ENCODE measurements around the gene CACNA1G.

CACNA1G gene

DNA sequence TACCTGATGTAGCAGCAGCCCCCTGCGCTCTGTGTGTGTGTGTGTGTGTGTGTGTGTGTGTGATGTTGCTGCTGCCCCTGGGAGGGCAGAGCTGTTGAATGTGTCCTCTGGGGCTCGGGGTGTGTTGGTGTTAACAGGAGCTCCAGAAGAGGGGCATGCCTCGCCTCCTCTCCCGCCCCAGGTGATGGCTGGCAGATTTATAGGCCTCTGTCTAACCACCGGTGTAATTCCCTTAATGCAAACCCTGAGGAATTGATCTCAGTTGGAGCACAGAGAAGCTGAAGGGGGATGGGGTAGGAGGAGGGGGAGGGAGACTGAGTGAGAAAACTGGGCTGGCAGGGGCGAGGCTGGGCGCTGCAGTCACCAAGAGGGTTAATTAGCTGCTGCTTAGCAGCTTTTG, 10.0 kb downstream of the CACNA1G start:
- H3K9ac ChIP-seq (ENCODE audit: low read length) = no peak overlapping the region
- H3K9me3 ChIP-seq (ENCODE audit: control insufficient read depth, insufficient read depth, low read depth, low read length) = no peaks in the 10 kb centered on the region
- no peaks in the 10 kb centered on the region for H3K36me3 ChIP-seq (ENCODE audit: control insufficient read depth, insufficient read depth, low read length)
- peaks cover 33% of the 10 kb centered on the region for H3K27me3 ChIP-seq (ENCODE audit: control insufficient read depth, insufficient read depth, low read length)
- no peak overlapping the region for H3K4me3 ChIP-seq (ENCODE audit: low read depth, low read length)
- peaks cover 15% of the 10 kb centered on the region; the same call in 1 of the 2 replicates for H3K4me1 ChIP-seq (ENCODE audit: control insufficient read depth, insufficient read depth, low read length)
- no peak overlapping the region for H3K27ac ChIP-seq (ENCODE audit: low read depth, low read length)

DNA sequence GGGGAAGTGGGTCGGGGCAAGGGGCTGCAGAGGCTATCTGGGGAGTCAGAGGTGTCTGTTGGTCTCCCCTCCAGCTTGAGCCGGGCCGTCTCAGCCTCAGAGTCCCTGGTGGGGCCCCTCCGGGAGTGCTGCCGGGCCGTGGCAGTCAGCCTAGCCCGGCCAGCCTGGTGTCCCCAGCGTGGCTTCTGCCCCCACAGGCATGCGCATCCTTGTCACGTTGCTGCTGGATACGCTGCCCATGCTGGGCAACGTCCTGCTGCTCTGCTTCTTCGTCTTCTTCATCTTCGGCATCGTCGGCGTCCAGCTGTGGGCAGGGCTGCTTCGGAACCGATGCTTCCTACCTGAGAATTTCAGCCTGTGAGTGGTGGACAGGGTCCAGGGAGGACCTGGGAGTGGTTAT, 11.2 kb downstream of the CACNA1G start:
- no peak overlapping the region for H3K4me3 ChIP-seq (ENCODE audit: low read depth, low read length)
- no peaks in the 10 kb centered on the region for H3K36me3 ChIP-seq (ENCODE audit: control insufficient read depth, insufficient read depth, low read length)
- H3K27me3 ChIP-seq (ENCODE audit: control insufficient read depth, insufficient read depth, low read length) = peaks cover 21% of the 10 kb centered on the region
- no peak overlapping the region for H3K27ac ChIP-seq (ENCODE audit: low read depth, low read length)
- H3K4me1 ChIP-seq (ENCODE audit: control insufficient read depth, insufficient read depth, low read length) = peaks cover 11% of the 10 kb centered on the region; the same call in 1 of the 2 replicates
- no peaks in the 10 kb centered on the region for H3K9me3 ChIP-seq (ENCODE audit: control insufficient read depth, insufficient read depth, low read depth, low read length)
- H3K9ac ChIP-seq (ENCODE audit: low read length) = no peak overlapping the region

GRCh38 chr17:50572541-50572940, 12.0 kb downstream of the CACNA1G start:
- Histone ChIP-seq H3K27ac (ENCODE audit: low read depth, low read length) (no peak overlapping the region), H3K27me3 (ENCODE audit: control insufficient read depth, insufficient read depth, low read length) (peaks cover 13% of the 10 kb centered on the region), H3K36me3 (ENCODE audit: control insufficient read depth, insufficient read depth, low read length) (no peaks in the 10 kb centered on the region), H3K9ac (ENCODE audit: low read length) (no peak overlapping the region), H3K4me3 (ENCODE audit: low read depth, low read length) (no peak overlapping the region), H3K9me3 (ENCODE audit: control insufficient read depth, insufficient read depth, low read depth, low read length) (no peaks in the 10 kb centered on the region), H3K4me1 (ENCODE audit: control insufficient read depth, insufficient read depth, low read length) (peaks cover 11% of the 10 kb centered on the region; the same call in 1 of the 2 replicates)

DNA sequence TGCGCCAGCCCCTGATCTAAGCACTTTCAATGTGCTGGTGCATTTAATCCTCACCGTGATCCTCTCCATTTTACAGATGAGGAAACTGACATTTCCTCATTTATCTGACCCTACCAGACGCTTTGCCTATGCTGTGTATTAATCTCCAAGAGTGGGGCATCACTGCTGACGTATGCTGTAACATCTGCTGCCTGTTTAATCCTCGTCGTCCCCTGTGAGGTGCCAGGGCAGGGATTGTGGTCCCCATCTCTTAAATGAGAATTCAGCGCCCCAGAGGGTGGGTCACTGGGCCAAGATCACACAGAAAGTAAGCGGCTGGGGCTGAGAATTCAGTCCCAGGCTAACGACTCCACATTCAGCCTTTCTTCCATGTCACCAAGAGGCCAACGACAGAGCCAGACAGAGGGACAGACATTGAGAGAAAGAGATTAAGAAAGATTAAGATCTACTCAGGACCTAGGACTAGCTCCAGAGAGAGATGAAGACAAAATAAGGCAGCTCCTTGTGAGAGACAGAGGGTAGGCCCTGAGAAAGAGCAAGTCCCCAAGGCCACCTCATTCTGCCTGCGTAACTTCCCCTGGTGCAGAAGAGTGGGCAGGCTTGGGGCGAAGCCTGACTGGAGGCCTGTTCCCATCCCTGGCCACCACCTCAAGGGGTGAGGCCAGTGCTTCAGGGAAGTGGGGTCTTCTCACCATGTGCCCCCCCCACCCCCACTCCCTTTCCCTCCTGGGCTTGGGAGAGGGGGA, 13.5 kb downstream of the CACNA1G start:
- no peak overlapping the region for H3K4me3 ChIP-seq (ENCODE audit: low read depth, low read length)
- no peaks in the 10 kb centered on the region for H3K36me3 ChIP-seq (ENCODE audit: control insufficient read depth, insufficient read depth, low read length)
- H3K27ac ChIP-seq (ENCODE audit: low read depth, low read length) = no peak overlapping the region
- H3K27me3 ChIP-seq (ENCODE audit: control insufficient read depth, insufficient read depth, low read length) = 0 out of 2 replicates have a peak, but pooled peaks cover 3% of the 10 kb centered on the region
- no peaks in the 10 kb centered on the region for H3K9me3 ChIP-seq (ENCODE audit: control insufficient read depth, insufficient read depth, low read depth, low read length)
- H3K9ac ChIP-seq (ENCODE audit: low read length) = no peak overlapping the region
- H3K4me1 ChIP-seq (ENCODE audit: control insufficient read depth, insufficient read depth, low read length) = peaks cover 11% of the 10 kb centered on the region; the same call in 1 of the 2 replicates

GRCh38 chr17:50575581-50576210, 15.2 kb downstream of the CACNA1G start:
- H3K27ac ChIP-seq (ENCODE audit: low read depth, low read length) = no peak overlapping the region
- H3K4me3 ChIP-seq (ENCODE audit: low read depth, low read length) = no peak overlapping the region
- peaks cover 5% of the 10 kb centered on the region; the same call in 1 of the 2 replicates for H3K4me1 ChIP-seq (ENCODE audit: control insufficient read depth, insufficient read depth, low read length)
- H3K27me3 ChIP-seq (ENCODE audit: control insufficient read depth, insufficient read depth, low read length) = no peaks in the 10 kb centered on the region
- no peaks in the 10 kb centered on the region for H3K36me3 ChIP-seq (ENCODE audit: control insufficient read depth, insufficient read depth, low read length)
- no peaks in the 10 kb centered on the region for H3K9me3 ChIP-seq (ENCODE audit: control insufficient read depth, insufficient read depth, low read depth, low read length)
- no peak overlapping the region for H3K9ac ChIP-seq (ENCODE audit: low read length)

GRCh38 chr17:50576864-50577263, 16.3 kb downstream of the CACNA1G start:
- Histone ChIP-seq H3K4me1 (ENCODE audit: control insufficient read depth, insufficient read depth, low read length) (peaks cover 11% of the 10 kb centered on the region; the same call in 1 of the 2 replicates), H3K9me3 (ENCODE audit: control insufficient read depth, insufficient read depth, low read depth, low read length) (no peaks in the 10 kb centered on the region), H3K4me3 (ENCODE audit: low read depth, low read length) (no peak overlapping the region), H3K27me3 (ENCODE audit: control insufficient read depth, insufficient read depth, low read length) (no peaks in the 10 kb centered on the region), H3K9ac (ENCODE audit: low read length) (no peak overlapping the region), H3K27ac (ENCODE audit: low read depth, low read length) (no peak overlapping the region), H3K36me3 (ENCODE audit: control insufficient read depth, insufficient read depth, low read length) (no peaks in the 10 kb centered on the region)

DNA sequence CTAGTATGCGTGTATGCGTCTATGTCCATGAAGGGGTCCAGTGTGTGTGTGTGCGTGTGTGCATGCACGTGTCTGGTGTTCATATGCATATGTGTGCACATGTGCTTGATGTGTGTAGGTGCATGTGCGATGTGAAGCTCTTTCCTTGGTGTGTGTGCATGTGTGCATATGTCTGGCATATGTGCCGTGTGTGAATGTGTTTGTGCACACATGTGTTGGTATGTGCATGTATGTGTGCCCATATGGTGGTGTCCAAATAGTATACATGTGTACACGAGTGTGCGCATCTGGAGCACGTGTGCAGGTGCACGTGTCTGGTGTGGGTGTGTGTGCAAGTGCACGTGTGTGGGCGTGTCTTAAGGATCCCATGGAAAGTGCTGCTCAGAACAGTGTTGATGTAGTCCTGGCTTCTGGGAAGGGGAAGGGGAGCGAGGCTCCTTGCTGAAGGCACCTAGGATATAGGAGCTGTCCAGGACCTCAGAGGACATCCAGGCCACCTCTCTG, 17.0 kb downstream of the CACNA1G start:
- Histone ChIP-seq H3K4me3 (ENCODE audit: low read depth, low read length) (no peak overlapping the region), H3K27ac (ENCODE audit: low read depth, low read length) (no peak overlapping the region), H3K36me3 (ENCODE audit: control insufficient read depth, insufficient read depth, low read length) (no peaks in the 10 kb centered on the region), H3K9ac (ENCODE audit: low read length) (no peak overlapping the region), H3K9me3 (ENCODE audit: control insufficient read depth, insufficient read depth, low read depth, low read length) (no peaks in the 10 kb centered on the region), H3K4me1 (ENCODE audit: control insufficient read depth, insufficient read depth, low read length) (peaks cover 11% of the 10 kb centered on the region; the same call in 1 of the 2 replicates), H3K27me3 (ENCODE audit: control insufficient read depth, insufficient read depth, low read length) (no peaks in the 10 kb centered on the region)

- no peak overlapping the region for H3K9ac ChIP-seq (ENCODE audit: low read length)
- no peak overlapping the region for H3K4me3 ChIP-seq (ENCODE audit: low read depth, low read length)
- H3K9me3 ChIP-seq (ENCODE audit: control insufficient read depth, insufficient read depth, low read depth, low read length) = no peaks in the 10 kb centered on the region
- no peak overlapping the region for H3K27ac ChIP-seq (ENCODE audit: low read depth, low read length)
- H3K36me3 ChIP-seq (ENCODE audit: control insufficient read depth, insufficient read depth, low read length) = no peaks in the 10 kb centered on the region
- peaks cover 11% of the 10 kb centered on the region; the same call in 1 of the 2 replicates for H3K4me1 ChIP-seq (ENCODE audit: control insufficient read depth, insufficient read depth, low read length)
- no peaks in the 10 kb centered on the region for H3K27me3 ChIP-seq (ENCODE audit: control insufficient read depth, insufficient read depth, low read length)
These were observed 17.7 kb downstream of the CACNA1G start for GRCh38 chr17:50578173-50578572.

DNA sequence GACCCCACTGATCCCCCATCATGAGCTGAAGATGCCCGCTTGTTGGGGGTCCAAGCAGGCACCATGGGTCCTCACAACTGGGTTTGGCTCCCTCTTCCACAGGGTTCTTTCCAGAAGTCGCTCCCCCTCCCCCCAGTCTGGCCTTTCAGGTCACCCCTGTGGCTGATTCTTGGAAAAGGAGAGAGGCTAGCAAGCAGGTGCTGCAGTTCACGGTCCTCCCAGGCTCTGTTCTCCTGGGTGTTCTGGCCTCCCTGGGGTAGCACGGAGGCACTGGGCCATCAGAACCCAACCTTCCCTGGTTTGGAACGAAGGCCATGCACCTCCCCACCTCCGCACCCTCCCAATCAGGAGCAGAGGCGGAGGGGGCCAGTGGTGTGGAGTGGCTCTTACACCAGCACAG, 18.9 kb downstream of the CACNA1G start:
- Histone ChIP-seq H3K27me3 (ENCODE audit: control insufficient read depth, insufficient read depth, low read length) (no peaks in the 10 kb centered on the region), H3K4me3 (ENCODE audit: low read depth, low read length) (no peak overlapping the region), H3K36me3 (ENCODE audit: control insufficient read depth, insufficient read depth, low read length) (no peaks in the 10 kb centered on the region), H3K27ac (ENCODE audit: low read depth, low read length) (no peak overlapping the region), H3K4me1 (ENCODE audit: control insufficient read depth, insufficient read depth, low read length) (peaks cover 18% of the 10 kb centered on the region; the same call in 1 of the 2 replicates), H3K9ac (ENCODE audit: low read length) (no peak overlapping the region), H3K9me3 (ENCODE audit: control insufficient read depth, insufficient read depth, low read depth, low read length) (no peaks in the 10 kb centered on the region)

GRCh38 chr17:50580646-50581045, 20.1 kb downstream of the CACNA1G start:
- no peaks in the 10 kb centered on the region for H3K36me3 ChIP-seq (ENCODE audit: control insufficient read depth, insufficient read depth, low read length)
- H3K4me3 ChIP-seq (ENCODE audit: low read depth, low read length) = no peak overlapping the region
- H3K9ac ChIP-seq (ENCODE audit: low read length) = no peak overlapping the region
- H3K27ac ChIP-seq (ENCODE audit: low read depth, low read length) = no peak overlapping the region
- no peaks in the 10 kb centered on the region for H3K9me3 ChIP-seq (ENCODE audit: control insufficient read depth, insufficient read depth, low read depth, low read length)
- H3K27me3 ChIP-seq (ENCODE audit: control insufficient read depth, insufficient read depth, low read length) = no peaks in the 10 kb centered on the region
- peaks cover 19% of the 10 kb centered on the region; the same call in 1 of the 2 replicates for H3K4me1 ChIP-seq (ENCODE audit: control insufficient read depth, insufficient read depth, low read length)

GRCh38 chr17:50581316-50581715, 20.8 kb downstream of the CACNA1G start:
- Histone ChIP-seq H3K9me3 (ENCODE audit: control insufficient read depth, insufficient read depth, low read depth, low read length) (no peaks in the 10 kb centered on the region), H3K36me3 (ENCODE audit: control insufficient read depth, insufficient read depth, low read length) (no peaks in the 10 kb centered on the region), H3K27ac (ENCODE audit: low read depth, low read length) (no peak overlapping the region), H3K27me3 (ENCODE audit: control insufficient read depth, insufficient read depth, low read length) (no peaks in the 10 kb centered on the region), H3K4me1 (ENCODE audit: control insufficient read depth, insufficient read depth, low read length) (peaks cover 26% of the 10 kb centered on the region), H3K4me3 (ENCODE audit: low read depth, low read length) (no peak overlapping the region), H3K9ac (ENCODE audit: low read length) (no peak overlapping the region)

Data from HUES6 (cell line).